HFF-Myc (cell line): Measurements from ENCODE around the gene NFAM1.

ENCODE experiments used
- DNase-seq: peaks from one replicate; pipeline ENCODE4 v3.0.0-alpha.2; 2011; ENCODE audit warnings: low read depth; ENCODE audit errors: extremely low read depth
- H3K4me3 ChIP-seq: replicated peaks from 2 replicates; pipeline ENCODE4 v1.5.1; 2011; ENCODE audit warnings: low read depth, mild to moderate bottlenecking, control low read depth, low read length
- CTCF ChIP-seq: IDR thresholded peaks from 2 replicates; pipeline ENCODE4 v1.5.1; 2012; ENCODE audit warnings: mild to moderate bottlenecking, low read depth, low read length, control low read depth; ENCODE audit errors: missing control alignments

Gene NFAM1

GRCh38 chr22:42375982-42376381 is 56.2 kb downstream of the NFAM1 start:
- DNase-seq: no peak
- no peak for TF ChIP-seq CTCF
- no peak overlapping the region for H3K4me3 ChIP-seq

GRCh38 chr22:42372976-42373375 is 59.2 kb downstream of the NFAM1 start:
- no peak for TF ChIP-seq CTCF
- H3K4me3 ChIP-seq: no peak overlapping the region
- no peak for DNase-seq

DNA sequence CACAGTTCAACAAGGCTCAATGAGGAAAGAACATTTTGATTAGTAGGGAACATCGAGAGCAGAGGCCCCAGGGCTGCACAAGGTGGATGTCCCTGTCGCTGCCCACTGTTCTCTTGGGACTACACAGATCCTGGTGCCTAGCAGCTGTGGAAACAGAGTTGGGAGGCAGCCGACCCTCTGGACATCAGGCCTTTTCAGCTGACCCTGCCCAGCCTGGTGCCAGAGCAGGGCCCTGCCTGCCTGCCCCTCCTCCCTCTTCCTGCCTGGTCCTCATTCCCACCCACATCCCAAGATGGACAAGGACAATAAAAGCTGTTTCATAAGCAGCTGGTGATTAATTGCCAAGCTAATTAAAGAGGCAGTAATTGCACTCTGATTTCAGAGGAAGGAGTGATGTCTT is 60.7 kb downstream of the NFAM1 start:
- DNase-seq: no peak
- no peak for TF ChIP-seq CTCF
- H3K4me3 ChIP-seq: no peak overlapping the region

DNA sequence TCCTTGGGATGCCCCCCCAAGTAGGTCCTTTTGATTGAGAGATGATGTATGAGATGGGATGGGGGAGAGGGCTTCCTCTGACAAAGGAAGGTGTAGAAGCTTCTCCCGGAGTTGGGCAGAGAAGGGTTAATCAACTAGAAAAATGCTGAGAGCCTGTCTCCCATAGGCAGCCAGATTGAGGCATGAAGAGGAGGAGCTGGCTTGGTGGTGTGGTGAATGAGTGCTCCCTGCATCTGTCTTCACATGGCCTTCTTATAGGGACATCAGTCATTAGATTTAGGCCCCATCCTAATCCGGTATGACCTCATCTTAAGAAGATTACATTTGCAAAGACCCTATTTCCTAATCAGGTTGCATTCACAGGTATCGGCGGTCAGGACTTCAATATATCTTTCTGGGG is 61.1 kb downstream of the NFAM1 start:
- DNase-seq: no peak
- H3K4me3 ChIP-seq: no peak overlapping the region
- no peak for TF ChIP-seq CTCF

DNA sequence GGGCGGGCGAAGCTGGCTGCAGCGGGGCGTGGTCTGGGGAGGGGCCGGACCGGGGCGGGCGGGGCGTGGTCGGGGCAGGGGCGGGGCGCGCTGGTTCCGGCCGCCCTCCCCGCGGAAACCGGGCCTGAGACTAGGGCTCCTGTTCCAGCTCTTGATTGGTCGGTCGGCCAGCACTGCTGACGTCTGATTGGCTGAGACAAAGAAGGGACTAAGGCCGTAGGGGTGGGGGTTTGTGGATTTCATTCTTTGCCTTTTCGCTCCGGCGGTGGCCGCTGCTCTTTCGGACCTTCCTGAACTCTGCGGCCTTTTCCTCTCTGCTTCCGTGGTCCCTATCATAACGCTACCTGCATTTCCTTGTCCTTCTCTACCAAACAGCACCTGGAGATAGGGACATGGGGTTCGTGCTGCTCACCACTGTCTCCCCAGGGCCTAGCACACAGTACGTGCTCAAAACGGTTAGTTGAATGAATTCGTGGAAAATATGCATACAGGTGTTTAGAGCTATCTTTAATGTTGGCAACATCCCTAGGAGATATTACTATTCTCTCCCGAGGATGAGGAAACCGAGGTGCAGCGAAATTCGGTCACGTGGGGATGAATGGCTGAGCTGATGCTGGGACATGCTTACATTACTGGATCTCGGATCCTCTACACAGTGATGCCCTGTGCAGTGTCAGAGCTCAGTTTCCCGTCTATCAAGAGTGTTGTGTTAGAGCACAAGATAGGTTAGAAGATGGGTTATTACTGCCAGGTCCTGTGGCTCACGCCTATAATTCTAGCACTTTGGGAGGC is 62.8 kb downstream of the NFAM1 start:
- peak overlapping the region; percentile 67 for H3K4me3 ChIP-seq
- peak; percentile 85 for DNase-seq
- no peak for TF ChIP-seq CTCF

DNA sequence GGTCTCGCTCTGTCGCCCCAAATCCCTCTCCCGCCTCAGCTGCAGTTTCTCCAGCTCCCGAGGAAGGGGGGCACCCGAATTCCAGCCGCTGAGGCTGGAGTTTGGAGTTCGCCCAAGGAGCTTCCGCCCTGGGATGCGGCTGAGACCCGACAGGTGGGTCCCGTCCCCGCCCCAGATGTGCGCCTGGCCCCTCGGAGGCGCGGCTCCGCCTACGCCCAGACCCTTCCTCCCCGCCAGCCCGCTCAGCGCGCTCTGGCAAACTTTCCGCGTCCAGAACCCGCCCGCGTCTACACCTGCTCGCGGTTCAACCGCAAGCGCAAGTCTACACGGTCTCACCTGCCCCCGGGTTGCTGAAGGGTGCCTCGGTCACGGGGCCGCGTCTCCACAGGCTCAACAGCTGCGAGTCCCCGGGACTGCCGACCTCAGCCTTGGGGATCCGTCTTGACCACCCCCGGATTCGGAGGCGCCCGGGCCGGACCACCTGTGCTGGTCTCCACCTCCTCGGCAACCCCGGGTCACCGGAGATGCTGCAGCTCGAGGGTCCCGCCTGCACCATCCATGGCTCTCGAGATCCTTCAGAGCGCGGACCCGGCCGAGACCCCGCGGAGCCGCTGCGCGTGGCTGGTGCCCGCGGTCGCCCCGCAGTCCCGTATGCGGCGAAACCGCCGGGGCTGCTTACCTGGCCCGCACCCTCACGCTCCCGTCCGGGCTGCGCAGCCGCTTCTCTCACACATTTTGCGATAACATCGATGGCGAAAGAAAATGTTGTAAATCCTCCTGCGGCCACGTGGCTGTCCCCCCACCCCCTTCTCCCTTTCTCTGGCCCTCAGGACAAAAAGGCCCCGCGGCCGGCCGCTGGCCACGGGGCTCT is 63.6 kb downstream of the NFAM1 start:
- H3K4me3 ChIP-seq: peak overlapping the region; percentile 67
- no peak for TF ChIP-seq CTCF
- no peak for DNase-seq
